Raji (cell line): ENCODE data around the gene PDE11A.

Source experiments
- POLR2A ChIP-seq: IDR thresholded peaks from 2 replicates; pipeline ENCODE4 v1.6.1; 2011; ENCODE audit warnings: low read depth, low read length, control low read depth; ENCODE audit not compliant: insufficient read depth

PDE11A gene

GRCh38 chr2:177625744-177626650 is 446.6 kb downstream of the PDE11A start:
- no peak for TF ChIP-seq POLR2A

DNA sequence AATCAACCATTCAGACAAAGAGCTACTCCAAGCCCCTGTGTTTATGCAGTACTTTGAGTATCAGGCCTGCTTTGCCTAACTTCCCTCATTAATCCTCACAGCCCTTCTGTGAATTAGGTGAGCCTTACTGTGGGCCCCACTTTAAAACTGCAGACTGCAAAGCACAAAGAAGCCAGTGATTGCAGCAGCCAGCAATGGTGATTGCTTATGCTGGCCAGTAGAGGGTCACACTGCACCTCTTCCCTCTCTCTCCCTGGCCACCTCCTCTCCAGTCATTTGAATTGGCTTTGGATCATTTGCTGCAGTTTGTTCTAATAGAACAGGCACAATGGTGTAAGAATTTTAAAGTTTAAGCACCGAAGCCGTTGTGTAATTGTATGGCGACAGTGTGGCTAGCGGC is 450.1 kb downstream of the PDE11A start:
- TF ChIP-seq POLR2A: no peak

DNA sequence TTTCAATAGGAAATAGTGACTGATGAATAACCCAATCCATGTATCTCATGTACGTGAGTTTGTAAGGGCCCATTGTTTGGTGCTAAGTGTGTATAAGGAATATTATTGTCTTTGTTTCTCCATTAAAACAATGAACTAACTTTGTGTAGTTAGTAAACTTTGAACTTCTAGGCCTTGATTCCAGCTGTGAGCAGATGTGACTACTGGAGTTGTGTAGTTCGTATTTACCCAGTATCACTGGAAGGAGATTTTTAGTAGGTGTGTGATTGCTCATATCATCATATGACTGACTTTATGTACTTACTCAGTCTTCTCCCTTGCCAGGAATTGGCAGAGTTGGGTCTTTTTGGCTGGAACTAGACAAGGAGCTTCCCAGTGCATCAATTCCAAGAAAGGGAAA is 452.6 kb downstream of the PDE11A start:
- TF ChIP-seq POLR2A: no peak

GRCh38 chr2:177619461-177619860 is 453.1 kb downstream of the PDE11A start:
- TF ChIP-seq POLR2A: no peak

DNA sequence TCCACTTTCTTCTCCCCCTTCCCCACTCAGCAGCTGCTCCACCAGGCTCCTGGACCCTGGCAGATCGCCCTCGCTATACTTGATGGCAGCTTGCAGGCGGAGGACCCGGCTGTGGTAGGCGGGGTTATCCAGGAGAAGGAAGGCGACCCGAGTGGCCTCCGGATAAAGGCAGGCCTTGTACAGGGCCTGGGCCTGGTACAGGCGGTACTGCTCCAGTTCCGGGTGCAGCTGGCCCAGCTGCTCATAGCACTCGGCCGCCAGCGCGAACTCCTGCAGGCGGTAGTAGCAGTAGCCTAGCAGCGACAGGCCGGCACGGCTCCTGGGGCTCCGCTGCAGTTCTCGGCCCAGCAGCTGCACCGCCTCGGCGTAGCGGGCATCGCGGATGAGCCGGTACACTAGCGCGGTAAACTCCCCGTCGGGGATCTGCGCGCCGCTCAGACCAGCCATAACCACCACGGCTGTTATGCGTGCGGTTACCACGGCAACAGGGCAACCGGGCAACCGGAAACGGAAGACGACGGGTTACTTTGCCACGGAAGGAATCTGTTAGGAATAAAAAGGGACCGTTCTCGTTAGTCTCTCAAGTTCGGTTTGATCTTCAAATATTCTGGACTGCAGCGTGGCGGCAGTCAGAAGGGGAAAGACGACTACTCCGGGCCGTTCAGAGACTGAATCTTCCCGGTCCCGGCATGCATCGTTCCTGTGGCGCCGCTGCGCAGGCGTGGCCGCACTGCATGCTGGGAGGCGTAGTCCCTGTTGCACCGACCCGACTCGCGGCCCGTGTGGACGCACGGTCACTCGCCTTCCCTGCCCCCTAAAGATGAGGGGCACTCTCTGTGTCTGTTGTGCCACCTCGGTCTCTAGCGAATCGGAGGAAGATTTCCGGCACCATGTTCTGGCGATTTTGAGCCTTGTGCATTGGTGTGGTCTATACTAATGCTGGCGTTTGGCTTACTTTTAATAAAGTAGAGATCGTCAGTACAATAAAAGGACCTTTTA is 454.0 kb downstream of the PDE11A start:
- TF ChIP-seq POLR2A: peak; percentile 89

GRCh38 chr2:177617849-177618248 is 454.7 kb downstream of the PDE11A start:
- no peak for TF ChIP-seq POLR2A

GRCh38 chr2:177616731-177617130 is 455.8 kb downstream of the PDE11A start:
- TF ChIP-seq POLR2A: no peak

GRCh38 chr2:177616066-177616465 is 456.5 kb downstream of the PDE11A start:
- TF ChIP-seq POLR2A: no peak

DNA sequence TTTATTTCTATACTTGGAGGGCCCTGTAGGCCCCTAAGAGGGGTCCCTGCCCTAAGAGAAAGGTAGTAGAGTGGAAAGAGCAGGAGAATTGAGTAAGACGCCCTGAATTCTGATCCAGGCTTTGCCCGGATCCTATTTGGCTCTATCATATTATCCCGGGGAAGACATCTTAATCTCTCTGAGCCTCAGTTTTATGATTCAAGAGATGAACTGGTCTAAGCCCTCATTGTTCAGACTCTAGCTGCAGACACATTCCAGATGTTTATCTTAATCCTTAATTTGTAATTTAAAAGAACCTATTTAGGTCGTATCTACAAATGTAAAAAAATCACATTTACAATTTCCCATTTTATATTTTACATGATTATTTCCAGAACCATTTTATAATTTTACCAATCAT is 459.9 kb downstream of the PDE11A start:
- no peak for TF ChIP-seq POLR2A

DNA sequence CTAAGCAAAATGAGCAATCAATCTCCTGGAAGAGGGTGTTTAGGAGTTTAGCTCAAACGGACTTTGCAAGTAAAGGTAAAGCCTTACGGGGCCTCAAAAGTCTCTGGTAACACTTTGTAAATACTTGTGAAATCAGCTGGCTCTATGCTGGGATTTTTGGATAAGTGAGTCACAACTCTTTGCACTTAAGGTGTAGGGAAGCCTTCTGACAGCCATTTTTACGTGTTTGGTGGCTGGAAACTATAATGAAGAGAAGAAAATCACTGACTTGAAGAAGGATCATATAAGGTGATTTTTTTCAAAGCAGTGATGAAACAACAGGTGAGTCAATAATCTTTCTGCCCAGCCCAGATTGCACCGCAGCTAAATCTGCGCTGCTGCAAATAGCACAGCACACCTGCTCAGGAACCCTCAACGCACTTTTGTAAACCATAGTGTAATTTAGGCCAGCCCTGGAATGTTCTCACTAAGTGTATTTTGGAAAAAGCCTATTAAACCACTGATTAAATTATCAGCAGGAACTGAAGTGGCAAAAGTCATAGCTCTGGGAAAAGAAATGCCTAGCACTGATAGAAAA is 461.2 kb downstream of the PDE11A start:
- TF ChIP-seq POLR2A: no peak

- TF ChIP-seq POLR2A: no peak
Measured at GRCh38 chr2:177610813-177611212, 461.8 kb downstream of the PDE11A start.

DNA sequence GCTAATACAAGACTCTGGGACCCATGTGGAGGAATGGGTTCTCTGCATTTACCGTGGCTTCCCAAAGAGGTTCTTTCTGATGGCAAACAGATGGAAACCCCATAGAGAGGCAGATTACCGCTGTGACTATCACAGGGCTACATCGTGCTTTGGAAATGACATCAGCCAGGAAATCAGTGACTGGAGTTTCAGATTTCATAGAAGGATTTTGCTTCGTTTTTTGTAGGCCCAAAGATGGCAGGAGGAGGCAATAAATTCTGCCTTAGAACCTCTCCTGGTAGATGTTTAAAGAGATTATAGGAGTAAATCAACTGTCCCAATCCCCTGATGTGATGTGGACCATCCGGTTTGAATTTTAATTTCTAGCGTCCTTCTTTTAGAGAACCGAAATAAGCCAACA is 465.9 kb downstream of the PDE11A start:
- no peak for TF ChIP-seq POLR2A

DNA sequence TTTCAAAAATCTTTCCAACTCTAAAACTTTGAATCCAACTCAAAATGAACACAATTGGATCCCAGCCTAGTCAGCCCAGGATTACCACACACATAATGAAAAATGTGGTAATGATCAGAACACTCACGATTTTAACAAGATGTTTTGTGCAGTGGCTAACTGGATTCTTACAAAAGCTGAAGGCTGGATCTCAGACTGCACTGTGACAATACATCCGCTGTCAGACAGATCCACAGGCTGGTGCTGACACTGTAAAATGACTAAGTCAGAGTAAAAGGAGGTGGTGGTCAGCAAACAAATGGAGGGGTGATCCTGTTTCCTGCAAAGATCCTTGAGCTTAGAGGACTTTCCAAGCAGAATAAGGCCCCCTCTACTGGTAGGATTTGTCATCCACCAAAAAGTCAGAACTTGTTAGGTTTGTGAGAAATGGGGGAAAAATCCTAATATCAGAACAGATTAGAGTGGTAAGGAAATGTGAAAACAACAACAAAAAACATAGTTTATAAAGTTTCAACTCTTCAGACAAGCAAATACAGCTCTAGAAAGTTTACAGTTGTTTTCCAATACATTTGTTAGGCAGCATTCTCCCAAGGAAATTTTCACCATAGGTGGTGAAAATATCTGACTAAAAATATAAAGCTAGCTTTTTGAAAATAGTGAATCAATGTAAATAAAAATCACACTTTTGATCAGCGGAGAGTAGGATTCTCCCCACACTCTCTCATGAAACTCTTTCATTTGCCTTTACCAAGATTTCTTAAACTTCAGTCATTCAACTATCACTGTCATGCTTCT is 468.1 kb downstream of the PDE11A start:
- TF ChIP-seq POLR2A: no peak

DNA sequence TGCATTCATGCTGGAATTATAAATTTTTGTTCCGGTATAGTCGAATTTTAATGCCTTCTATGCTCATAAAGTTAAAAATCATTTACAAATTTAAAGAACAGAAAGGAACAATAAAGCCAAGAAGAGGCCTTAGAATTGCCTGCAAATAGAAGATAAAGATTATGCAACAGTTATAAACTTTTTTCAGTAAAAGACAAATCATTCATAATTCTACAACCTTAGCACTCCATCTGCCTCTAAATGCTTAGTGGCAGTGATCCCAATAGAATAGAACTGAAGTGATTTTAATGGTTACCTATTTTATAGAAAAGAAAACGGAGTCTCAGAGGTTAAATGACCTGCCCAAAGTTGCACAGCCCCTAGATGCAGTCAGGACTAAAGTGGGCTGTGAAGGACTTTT is 468.8 kb downstream of the PDE11A start:
- TF ChIP-seq POLR2A: no peak

- TF ChIP-seq POLR2A: no peak
Measured at GRCh38 chr2:177603181-177603580, 469.4 kb downstream of the PDE11A start.

DNA sequence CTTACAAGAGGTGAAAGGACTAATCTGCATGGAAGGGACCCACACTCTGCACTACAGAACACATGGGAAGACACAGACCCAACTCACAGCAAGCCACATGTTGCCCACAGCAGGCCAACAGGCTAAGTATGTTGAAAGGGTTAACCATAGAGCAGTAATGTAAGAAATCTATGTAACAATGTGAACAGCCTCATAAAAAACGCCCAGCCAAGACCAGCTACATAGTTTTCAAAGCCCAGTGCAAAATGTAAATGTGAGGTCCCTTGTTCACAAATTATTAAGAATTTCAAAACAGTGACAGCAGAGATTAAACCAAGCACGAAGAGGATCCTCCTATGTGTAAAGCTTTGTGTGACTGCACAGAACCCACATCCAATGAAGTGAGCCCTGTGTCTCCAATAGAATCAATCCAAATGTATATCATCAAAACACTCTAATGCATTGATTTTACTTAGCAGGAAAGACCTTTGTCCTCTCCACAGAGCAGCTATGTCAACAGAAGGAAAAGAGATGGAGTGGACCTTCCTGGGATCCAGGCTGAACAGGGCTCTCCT is 469.9 kb downstream of the PDE11A start:
- TF ChIP-seq POLR2A: no peak
